Measurements from ENCODE around the gene MRPL54.
"Not testable (repeated sequence)": the region's sequence is repeated elsewhere in the genome, so short reads cannot be mapped to it uniquely, and the experiment has no call there.

The MRPL54 gene

DNA sequence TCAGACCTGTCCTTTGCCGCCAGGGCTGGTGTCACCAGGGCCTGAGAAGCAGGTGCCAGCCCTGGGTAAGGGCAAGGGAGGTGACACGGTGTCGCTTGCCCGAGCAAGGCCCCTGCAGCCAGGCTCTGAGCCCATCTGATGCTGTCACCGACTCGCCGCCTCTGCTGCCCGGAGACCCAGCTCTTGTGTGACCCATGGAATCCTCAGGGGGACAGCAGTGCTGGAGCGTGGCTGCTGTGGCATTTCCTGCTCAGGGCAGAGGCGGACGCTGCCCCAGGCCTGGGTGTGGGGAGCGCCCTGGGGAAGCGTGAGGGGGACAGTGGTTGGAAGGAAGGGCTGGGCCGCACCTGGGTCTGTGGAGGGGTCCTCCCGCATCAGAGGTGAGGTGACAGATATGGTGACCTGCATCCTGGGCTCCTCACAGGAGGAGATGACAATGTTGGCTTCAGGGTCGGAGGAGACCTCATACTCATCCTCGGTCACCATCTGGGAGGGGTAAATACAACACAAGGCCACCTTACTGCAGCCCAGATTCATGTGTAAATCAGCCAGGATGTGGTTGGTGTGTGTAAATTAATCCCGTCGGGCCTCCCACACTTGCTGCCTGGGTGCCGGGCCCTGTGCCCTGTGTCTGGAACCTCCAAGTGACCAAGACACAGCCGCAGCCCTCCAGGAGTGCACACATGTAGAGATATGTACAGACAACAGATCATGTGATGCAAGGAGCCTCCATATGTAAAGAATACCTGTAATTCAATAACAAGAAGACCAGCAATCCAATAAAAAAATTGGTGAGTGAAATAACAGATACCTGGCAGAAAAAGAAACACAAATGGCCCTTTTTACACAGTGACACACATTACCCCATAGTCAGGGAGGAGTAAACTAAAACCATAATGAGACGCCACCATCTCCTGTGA, 51.3 kb downstream of the MRPL54 start:
- no peak for DNase-seq

DNA sequence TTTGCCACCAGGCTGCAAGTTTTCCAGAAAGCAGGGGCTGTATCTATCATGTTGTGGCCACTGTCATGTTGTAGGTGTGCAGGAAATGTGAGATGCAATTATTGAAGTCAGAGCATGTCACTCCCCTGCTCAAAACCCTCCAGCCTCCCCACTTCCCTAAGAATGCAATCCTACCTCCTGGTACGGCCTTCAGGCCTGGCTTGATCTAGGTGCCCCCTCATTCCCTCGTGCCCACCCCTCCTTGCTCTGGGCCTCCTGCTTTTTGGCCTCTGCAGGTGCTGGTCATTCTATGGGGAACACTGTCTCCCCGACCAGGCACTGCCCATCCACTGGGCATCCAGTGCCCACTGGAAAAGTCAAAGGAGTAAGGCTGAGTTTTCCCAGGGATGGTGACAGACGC, 52.2 kb downstream of the MRPL54 start:
- no peak for DNase-seq

DNA sequence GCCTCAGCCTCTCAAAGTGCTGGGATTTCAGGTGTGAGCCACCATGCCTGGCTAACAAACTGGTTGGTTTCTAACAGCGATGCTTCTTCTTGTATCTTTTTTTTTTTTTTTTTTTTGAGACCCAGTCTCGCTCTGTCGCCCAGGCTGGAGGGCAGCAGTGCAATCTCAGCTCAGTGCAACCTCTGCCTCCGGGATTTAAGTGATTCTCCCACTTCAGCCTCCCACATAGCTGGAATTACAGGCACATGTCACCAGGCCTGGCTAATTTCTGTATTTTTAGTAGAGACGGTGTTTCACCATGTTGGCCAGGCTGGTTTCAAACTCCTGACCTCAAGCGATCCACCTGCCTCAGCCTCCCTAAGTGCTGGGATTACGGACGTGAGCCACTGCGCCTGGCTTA, 53.7 kb downstream of the MRPL54 start:
- DNase-seq: not testable (repeated sequence)

DNA sequence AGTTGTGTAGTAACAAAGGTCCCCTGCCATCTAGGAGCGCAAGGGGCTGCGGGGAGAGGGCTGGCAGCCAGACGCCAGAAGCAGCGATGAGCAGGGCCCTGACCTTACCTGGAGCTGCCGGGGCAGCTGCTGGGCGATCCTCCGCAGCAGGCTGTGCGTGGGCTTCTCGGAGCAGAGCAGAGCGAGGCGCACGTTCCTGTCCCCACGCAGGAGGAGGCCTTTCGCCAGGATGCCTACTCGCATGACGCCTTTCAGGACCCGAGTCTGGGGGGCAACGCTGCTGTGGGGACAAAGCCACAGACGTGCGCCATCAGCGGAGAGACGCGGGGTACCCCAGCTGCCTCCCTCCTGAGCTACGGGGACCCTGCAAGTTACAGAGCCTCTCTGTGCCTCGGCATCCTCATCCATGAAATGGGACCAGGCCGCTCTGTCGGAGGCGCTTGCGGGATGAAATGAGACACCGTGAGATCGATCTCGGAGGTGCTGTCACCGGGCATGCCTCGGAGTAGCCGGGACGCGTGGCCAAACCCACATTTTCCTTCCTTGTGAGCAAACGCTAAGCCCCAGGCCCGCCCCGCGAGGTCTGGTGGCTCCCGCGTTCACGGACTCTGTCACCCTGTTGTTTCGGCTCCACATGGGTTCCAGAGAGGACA, 54.2 kb downstream of the MRPL54 start:
- no peak for DNase-seq
